ENCODE data around the gene FGD3.
A peak's percentile ranks its signal among the peaks of the same experiment; 100 is the strongest.

The FGD3 gene

DNA sequence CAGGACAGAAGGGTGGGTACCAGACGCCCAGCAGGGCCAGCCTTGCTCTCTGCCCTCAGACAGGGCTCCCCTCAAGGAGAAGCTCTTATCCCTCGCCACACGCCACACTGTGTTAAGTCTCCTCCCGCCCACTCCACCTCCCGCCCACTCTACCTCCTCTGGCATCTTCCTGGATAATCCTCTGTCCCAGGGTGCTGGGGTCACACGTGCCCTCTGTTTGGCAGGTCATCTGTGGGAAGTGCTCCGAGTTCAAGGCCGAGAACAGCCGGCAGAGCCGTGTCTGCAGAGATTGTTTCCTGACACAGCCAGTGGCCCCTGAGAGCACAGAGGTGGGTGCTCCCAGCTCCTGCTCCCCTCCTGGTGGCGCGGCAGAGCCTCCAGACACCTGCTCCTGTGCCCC is 85.2 kb downstream of the FGD3 start:
- DNase-seq, result no peak

DNA sequence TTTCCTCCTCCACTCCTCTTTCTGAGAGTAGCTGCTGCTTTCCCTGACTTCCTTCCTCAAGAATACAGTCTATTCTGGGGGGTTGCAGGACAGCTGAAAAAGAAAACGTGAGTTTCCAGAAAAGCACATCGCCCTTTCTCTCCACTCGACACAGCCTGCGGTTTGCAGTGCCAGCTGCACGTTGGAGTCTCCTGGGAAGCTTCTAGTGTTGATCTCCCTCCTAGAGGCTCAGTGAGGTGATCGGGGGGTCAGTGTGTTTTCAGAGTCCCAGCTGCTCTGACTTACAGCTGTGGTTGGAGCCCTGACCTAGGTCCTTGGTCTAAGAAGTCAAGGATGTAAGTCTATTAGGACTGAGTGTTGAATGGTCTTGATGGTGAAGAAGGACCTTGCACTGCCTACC is 86.2 kb downstream of the FGD3 start:
- DNase-seq, result no peak

DNA sequence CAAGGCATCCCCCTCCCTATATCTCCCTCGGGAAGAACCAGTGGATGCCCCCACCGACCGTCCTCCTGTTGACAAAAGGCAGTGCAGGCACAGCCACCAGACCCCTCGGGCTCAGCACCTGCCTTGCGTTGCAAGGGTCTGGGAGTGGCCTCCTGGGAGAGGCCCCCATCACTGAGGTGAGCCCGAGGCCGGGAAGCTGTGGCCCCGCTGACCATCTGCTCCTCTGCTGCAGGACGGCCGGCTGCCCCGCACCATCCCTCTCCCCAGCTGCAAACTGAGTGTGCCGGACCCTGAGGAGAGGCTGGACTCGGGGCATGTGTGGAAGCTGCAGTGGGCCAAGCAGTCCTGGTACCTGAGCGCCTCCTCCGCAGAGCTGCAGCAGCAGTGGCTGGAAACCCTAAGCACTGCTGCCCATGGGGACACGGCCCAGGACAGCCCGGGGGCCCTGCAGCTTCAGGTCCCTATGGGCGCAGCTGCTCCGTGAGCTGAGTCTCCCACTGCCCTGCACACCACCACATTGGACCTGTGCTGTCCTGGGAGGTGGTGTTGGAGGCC is 87.9 kb downstream of the FGD3 start:
- no peak for DNase-seq

DNA sequence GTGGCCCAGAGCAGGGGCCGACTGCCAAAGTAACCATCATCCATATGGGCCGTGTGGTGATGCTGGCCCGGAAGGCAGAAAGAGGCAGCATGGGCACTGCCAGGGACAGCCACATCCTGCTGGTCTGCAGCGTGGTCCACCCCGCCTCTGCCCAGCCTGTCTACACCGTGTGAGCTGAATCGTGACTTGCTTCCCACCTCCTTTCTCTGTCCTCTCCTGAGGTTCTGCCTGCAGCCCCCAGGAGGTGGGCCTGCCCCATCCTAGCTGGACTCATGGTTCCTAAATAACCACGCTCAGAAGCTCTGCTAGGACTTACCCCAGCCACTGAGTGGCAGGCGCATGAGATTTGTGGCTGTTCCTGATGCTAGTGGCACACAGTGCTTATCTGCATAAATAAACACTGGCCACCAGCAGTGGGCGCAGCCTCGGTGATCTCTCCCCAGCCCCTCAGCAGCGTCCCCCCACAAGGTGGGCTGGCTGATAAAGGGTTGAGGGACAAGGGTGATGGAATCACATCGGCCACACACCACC is 88.6 kb downstream of the FGD3 start:
- peak; percentile 44 for DNase-seq

DNA sequence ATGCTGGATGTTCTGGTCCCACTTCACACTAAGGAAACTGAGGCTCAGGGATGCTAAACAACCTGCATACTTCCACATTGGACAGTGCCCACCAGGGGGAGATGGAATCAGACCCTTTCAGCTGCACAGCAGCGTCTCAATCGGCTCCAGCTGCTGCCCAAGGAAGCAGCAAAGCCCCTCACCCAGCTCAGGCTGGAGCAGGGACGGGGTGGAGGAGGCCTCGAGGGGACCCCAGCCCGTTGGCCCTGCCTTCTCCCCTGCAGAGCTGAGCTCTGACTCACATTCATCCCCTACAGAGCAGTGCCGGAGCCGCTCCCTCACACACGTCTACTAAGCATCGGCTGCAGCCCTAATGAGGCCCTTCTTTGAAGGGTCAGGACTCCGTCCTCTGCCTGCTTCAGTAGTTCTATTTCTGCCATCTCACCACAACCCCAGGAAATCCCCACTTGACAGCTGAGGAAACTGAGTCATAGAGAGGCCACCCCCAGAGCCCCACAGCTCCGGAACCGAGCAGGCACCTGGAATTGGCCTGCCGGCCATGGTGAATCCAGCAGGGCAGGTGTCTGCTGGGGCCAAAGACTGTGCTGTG is 89.7 kb downstream of the FGD3 start:
- DNase-seq, result no peak

DNA sequence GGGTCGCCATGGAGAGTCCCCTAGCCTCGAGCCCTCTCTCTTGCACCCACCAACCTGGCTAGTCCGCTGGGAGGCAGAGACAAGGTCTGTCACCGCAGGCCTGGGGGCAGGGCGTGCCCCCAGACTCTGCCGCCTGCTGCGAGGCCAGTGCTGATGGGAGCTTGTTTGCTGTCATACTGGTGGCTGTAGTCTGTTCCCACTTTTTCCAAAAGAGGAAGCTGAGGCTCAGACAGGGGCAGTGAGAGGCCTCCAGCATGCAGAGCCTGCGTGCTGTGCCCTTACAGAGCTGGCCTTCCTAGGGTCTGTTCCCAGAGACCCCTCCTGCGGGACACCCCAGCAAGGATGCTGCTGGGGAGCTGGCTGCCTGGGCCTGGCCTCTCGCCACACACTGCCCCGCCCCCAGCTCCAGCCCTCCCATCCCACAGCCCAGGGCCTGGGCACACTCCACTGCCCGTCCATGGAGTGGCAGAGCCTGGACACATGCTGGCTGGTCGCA is 90.2 kb downstream of the FGD3 start:
- DNase-seq, result peak; percentile 67

DNA sequence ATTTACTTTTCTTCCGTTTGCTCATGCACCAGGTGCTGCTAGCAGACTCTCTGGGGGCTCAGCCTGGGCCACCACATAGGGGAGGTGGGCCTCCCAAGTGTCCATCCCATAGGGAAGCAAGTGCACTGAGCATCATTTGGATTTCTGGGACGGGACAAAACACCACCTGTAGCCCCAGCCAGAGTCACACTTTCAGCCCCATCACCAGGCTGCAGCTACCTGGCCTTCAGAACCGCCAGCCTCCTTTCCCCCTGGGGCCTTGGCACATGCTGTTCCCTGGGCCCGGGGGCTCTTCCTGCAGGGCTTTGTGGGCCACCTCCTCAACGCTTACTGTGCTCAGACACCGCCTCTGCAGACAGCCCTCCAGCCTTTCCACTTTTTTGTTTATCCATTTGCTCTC is 91.6 kb downstream of the FGD3 start:
- no peak for DNase-seq

DNA sequence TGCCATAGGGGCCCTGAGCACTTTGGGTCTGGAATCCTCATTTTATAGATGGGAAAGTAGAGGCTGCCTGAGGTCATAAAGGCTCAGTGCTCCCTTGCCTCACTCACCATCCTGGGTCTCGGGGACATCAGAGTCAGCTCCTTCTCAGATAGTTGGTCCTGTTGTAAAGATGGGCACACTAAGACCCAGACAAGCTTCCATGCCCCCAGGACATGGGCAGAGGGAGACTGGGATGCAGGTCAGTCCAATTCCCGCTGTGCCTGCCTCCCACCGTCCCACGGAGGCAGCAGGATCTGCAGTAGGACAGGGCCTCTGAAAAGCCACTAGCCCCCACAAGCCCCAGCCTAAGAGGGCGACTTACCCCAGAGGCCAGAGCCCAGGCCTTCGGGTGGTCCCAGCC is 92.1 kb downstream of the FGD3 start:
- no peak for DNase-seq

DNA sequence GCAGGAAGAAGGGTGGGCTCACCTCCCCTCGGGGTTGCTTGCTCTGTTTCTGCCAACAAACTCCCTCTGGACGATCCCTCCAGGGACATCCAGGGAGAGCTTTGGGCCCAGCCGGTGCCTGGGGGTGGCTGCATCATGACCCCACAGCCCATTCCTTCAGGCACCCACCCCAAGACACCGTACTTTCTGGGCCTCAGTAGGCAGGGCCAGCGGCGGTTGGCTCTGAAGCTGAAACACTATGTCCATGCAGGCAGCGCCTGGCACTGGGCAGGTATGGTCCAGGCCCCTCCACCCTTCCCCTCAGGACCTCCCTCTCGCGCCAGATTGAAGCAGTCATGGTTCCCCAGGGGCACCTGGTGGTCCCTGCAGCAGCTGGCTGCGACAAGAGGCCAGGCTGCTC is 92.7 kb downstream of the FGD3 start:
- DNase-seq, result no peak

DNA sequence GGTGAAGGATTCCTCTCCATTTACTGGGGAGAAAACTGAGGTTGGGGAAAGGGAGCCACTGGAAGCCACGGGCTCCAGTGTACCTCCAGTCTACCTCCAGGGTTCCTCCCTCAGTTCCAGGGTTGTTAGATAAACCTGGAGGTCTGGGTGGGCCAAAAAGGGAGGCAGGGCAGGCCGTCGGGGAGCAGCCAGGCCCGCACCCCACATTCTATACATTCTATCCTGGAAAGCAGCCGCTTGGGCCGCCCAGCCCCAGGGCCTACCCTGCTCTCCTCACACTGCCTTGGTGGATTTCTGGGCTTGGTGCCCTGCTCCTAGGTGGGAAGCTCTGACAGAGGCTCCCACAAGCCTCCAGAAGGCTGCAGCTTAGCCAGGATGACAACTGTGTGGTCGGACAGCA is 93.1 kb downstream of the FGD3 start:
- DNase-seq, result no peak

DNA sequence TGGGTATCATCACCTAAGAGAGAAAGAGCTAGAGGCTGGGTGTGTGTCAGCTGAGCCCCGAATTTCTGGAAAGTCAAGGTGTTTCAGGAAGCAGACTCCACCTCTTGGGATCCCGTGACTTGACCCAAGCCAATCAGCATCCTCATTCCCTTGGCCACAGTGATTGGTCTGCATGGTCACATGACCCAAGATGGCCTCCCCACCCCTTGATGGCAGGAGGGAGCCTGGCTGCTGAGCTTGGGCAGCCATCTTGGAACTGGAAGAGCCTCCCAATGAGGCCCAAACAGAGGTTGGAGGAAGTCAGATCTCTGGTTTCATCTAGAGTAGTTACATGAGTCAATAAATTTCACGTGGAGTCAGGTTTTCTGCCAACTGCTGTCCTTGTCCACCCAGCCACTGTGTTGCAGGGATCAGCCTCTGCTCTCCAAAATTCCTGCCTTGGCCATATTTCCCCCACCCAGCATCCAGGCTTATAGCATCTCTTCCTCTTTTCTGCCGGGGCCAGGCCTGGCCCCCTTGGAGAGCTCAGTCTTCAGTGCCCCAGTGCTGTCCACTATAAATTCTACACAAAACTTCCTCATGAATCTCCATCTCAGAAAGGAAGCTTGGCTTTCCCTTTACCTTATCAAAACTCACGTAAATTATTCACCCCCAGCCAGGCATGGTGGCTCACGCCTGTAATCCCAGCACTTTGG is 93.9 kb downstream of the FGD3 start:
- peak; percentile 41 for DNase-seq

DNA sequence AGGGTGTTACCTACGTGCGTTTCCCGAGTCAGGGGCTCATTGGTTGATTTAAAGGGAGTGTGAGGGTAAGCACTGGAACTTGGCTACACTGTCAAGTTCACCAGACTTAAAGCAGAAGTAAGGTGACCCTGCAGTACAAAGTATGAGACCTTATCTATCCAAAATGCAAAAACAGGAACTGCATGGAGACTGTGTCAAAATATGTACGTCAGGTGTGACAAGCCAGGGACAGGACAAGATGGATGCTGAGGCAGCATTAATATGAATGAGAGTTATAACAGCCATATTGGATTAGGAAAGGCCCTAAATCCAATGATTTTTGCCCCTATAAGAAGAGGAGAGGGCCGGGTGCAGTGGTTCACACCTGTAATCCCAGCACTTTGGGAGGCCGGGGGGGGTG is 95.8 kb downstream of the FGD3 start:
- peak; percentile 73 for DNase-seq

DNA sequence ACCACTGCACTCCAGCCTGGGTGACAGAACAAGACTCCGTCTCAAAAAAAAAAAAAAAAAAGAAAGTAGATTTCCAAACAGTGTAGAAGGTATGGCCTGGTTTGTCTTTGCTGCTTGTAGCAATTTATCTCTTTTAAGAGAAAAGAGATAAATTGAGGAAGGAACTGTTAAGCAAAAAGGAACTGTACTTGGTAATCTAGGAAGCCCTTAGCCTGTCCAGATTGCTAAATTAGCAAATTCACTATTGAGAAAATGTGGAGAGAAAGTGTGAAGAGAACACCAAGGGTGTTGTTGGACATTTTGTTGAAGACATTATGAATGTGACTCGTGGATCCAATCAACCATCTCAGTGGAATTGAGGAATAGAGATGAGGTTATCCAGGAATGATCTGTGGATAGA is 98.2 kb downstream of the FGD3 start:
- DNase-seq, result peak; percentile 47

DNA sequence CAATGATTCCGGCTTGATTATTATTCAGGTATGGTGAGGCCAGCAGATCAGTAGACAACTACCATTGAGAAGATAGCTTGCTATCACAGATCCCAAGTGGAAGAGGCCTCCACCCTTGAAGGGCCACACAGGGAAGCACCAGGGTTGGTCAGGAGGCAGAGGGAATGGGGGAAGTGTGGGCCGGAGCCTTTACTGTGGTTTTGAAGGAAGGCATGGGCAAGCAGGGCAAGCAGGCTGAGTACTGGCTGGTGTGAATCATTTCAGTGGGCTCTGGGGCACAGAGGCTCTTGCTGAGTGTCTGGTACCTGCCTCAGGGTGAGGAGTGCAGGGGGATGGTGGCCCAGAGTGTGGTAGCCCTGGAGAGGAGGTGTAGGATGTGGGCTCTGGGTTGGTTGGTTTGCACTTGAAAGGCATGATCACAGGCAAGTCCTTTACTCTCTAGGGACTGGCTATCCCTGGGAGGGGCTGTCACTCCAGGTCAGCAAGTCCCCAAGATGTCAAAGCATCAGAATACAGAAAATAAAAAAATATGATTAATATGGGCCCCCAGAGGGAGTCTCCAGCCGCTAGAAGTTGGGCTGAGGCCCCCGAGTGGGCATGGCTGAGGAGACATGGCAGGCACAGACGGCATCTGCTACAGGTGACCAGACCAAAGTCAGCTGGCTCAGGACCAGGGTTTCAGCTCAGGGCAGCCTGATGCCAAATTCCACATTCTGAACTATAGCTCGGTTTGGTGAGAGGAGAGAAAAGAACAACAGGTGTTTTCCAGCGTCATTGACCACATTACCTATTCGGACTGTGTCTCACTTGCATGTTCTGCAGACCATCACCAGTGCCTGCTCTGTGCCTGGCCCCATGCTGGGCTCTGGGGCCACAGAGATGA is 101.5 kb downstream of the FGD3 start:
- DNase-seq, result no peak

DNA sequence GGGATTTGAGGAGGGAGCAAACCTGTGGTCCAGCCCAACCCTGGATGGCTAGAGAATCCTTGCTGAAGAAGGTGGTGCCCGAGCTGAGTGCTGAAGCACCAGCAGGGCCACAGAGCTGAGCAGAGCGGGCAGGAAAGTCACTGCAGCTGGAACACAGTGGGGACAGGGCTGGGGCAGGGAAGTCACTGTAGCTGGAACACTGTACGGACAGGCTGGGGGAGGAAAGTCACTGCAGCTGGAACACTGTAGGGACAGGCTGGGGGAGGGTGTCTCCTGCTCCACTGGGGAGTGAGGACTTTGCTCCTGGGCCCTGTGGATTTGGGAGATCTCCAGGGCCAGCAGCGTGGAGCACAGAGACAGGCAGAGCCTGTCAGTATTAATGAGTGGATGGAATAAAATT is 102.2 kb downstream of the FGD3 start:
- DNase-seq, result no peak

DNA sequence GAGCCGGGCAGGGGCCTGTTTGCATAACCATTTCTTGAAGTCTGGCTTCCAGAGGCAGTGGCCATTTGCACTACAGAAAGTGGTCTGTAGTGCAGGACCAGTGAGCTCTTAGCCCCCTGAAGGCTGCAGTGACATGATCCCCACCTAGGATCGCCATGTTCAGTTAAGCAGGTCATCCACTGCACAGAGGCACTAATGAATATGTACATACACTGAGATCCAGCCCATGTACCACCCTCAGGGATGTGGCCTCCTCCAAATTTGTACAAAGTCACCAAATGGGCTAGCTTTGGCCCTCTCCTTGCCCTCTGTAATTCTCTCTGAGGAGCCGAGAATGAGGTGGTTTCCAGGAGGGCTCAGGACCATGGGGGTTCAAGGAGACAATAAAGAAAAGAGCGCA is 102.9 kb downstream of the FGD3 start:
- DNase-seq, result no peak

DNA sequence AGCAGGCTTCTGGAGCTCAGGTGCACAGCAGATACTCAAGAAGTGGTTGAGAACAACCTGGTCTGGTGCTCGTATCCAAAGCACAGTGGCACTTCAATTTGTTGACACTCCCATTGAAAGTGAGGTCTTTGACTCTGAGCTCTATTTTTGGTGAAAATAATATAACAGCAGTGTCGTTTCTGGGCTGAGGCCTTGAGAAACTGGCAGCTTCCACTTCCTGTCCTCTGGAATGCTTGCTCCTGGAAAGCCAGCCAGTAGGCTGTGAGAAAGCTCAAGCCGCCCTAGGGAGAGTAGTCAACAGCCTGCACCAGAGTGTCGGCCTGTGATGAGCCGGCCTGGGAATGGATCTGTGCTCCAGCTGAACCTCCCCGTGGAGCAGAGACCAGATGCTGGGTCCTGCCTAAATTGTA is 104.4 kb downstream of the FGD3 start:
- DNase-seq, result no peak

DNA sequence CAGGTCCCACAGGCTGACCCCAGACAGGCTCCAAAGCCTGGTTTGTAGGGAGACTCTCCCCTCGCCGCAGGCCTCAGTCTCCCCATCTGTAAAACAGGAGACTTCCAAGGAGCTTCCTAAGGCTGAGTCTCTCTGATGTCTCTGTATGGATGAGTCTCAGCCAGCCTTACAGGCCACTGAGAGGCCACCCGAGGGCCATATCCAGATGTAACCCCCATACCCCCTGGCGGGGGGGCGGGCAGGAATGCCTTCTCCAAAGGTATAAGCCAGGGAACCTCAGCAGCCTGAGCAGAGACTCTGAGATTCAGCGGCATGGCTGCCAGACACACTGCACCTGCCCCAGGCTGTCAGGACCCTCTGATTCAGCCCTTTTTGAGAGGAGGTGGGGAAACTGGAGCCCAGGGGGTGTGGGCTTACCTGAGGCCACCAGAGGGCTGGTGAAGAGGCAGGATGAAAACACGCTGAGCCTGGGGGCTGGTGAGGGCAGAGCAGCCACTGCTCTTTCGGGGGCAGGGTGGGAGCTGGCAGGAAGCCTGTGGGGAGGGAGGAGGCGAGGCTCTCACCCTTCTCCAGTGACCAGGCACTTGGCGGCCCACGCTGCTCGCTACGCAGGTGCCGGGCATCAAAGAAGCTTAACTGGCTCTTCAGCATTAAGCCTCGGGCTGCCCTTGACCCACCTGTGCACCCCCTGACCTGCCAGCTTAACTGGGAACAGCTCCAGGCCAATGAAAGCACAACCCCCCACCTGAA is 105.6 kb downstream of the FGD3 start:
- DNase-seq, result no peak

DNA sequence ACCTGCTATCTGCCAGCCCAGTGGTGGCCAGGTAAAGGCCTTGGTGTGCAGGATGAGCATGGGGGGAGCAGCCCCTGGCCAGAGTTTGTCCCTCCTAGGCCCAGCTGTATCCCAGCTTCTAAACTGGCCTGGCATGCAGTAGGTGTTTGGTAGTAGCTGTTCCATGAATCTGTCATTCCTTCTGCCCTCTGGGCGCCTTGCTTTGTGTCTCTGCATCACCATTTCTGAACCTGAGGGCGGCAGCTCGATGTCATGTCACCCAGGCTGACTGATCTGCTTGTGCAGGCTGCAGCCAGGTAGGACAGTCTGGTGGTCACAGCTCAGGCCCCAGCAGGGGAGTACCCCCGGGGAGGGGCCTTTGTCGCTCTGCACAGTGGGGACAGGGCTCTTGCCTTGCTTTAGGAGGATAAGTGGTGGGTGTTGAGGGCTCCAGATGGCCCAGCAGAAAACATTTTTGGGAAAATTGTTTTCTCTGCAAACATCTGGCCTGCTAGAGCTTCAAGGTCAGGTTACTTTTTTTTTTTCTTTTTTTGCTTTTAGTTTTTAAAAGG is 106.5 kb downstream of the FGD3 start:
- no peak for DNase-seq

DNA sequence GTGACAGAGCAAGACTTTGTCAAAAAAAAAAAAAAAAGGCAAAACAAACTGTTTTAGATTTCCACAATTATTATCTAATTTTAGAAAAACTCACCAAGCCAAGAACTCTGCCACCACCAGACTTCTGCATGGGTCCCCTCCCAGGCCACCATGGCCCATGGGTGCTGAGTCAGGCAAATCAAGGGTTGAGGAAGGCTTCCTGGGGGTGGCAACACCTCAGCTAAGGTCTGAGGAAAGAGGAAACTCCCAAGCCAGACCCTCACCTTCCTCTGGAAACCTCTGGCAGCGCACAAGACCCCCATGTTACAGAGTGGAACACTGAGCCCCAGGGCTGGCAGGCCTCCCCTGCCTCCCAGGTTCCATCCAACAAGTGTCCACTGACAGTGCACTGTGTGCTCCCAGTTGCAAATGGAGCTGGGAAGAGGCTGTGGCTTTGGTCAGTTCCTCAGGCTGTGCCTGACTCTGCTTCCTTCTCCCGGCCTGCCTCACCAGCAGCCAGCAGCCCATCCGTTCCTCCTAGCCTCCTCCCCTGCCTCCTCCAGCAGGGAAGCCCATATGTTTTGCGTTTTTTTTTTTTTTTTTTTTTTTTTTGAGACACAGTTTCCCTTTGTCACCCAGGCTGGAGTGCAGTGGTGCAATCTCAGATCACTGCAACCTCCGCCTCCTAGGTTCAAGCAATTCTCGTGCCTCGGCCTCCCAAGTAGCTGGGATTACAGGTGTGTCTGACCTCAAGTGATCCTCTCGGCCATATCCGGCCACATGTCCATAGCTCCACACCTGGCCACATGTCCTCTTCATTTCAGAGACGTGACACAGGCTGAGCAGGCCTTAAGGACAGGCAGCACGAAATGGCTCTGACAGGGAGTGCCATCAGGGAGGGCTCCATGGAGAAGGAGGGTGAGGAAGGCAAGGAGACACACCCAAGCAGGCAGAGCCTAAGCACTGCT is 107.7 kb downstream of the FGD3 start:
- no peak for DNase-seq
